Esophagus mucosa (tissue), 1 donor: ENCODE results near the gene NABP2. TPM values are rescaled to one million over a fixed set of nuclear protein-coding genes. Genes with fewer than 3 reads are reported as not detected.

Source experiments
- ATAC-seq: fragments of 200-7000 bp; cut with Tn5 transposase; one replicate; pipeline ENCODE4 v1.9.1; 2020
- total RNA-seq: library from RNA; stranded (reverse); gene quantifications from one replicate; pipeline ENCODE4 v1.2.4, GENCODE V29; 2023
- donor health status: DM: yes; HTN: yes; CAD: no.

NABP2 gene
- total RNA-seq, 1 donor from 2014 or later, result 26.5 TPM

- ATAC-seq, result no peak
These were observed 10.3 kb upstream of the NABP2 start for GRCh38 chr12:56213878-56214277.

DNA sequence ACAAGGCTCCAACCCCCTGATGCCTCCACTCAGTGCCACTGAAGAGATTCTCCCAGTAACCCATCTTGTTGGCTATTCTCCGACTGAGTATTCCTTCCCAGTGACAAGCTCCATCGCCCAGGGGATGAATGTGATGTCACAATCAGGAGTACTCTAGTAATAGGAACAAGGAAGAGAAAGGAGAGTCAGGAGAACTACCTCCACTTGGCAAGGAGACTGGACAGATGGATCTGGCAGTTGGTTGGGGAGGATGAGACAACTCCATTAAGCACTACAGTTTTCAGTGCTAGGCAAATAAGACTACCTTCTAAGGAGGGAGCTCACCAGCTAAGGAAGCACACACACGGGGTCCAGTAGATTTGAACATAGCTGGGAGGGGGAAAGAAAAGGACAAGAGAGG, 7.7 kb upstream of the NABP2 start:
- ATAC-seq, result no peak

DNA sequence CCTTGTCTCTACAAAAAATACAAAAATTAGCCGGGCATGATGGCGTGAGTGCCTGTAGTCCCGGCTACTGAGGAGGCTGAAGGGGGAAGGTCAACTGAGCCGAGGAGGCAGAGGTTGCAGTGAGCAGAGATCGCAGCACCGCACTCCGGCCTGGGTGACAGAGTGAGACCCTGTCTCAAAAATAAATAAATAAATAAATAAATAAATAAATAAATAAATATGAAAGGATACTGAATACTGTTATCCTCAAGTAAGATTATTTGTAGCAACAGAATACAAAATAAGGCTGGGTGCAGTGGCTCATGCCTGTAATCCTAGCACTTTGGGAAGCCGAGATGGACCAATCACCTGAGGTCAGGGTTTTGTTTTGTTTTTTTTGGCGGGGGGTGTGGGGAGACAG, 4.3 kb upstream of the NABP2 start:
- ATAC-seq, result no peak

DNA sequence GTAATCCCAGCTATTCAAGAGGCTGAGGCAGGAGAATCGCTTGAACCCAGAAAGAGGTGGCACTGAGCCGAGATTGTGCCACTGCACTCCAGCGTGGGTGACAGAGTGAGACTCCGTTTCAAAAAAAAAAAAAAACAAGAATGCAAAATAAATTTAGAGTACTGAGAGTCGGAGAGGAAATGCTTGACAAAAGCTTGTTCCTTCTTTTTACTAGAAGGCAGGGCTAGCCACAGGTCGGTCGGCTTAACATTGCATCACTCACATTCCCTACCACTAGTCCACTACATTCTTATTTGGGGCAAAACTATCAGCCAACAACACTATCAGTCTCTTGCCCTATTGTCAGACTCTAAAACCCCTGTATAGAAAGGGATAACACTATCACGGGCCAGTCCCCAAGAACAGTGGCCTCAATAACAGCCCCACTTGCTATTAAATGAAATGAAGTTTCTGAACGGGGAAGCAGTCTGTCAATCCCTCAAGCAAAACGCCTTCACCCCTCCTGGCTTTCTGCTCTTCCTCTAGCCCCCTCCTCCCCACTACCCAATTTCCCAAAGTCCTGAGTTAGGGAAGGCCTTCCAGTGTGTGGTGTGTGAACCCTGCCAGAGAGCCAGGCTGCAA, 3.4 kb upstream of the NABP2 start:
- no peak for ATAC-seq

GRCh38 chr12:56221232-56221756, 2.8 kb upstream of the NABP2 start:
- peak; percentile 1 for ATAC-seq

DNA sequence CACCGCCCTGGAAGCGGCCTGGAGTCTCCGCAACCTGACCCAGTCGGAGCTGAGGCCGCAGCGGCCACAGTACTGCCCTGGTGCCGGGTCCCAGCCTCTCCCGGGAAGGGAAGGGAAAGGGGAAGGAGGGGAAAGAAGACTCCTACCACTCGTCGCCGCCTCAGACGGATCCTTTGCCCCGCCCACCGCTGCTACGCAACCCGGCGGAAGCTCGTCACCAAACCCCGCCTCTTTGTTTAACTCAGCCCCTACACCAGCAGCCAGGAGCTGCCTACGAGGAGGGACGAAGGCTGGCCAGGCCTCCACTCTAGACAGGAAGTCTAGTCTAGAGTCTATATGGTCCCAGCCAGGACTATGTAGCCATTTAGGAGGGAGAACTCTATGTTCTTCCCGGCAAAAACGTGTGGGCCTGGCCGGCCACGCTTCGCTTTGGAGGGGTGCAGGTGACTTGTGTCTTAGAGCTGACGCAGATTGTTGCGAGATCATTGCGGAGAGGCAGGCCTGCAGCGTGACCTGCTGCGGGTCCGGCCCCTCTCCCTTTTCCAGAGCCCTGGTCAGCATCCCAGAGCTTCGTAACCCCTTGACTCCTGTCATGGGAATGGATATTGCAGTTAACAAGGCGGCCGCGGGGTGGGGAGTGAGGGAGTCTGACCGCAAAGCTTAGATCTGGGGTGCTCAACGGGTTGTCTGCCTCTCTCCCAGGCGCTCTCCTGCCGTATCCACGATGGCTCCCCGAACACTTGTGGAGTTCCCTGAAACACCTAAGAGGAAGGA, 2.2 kb upstream of the NABP2 start, which contains the start of gene RNF41:
Gene RNF41 (minus strand): TSS at position 166 of the 774 bp plus-strand sequence. CDS start 7,875 bp downstream, outside the sequence.
- ATAC-seq, result peak; percentile 92

DNA sequence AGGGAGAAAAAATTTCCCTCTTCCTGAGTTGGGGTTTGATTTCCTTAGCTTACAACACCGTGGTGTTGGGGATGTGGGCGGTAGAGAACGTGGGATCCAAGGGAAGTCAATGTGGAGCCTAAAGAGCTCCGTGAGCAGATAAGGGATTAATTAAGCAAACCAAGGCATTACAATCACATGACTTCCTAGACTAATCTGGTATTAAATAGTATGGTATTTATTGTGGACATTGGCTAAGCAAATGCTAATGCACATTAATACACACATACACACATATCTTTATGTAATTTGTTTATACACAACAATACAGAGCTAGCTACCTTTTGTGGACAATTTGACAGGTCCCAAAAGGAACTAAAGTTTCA, 1.6 kb upstream of the NABP2 start:
- no peak for ATAC-seq

GRCh38 chr12:56223571-56224101, 506 bp upstream of the NABP2 start:
- ATAC-seq, result no peak

- no peak for ATAC-seq
These were observed 812 bp downstream of the NABP2 start for GRCh38 chr12:56224954-56225353.

DNA sequence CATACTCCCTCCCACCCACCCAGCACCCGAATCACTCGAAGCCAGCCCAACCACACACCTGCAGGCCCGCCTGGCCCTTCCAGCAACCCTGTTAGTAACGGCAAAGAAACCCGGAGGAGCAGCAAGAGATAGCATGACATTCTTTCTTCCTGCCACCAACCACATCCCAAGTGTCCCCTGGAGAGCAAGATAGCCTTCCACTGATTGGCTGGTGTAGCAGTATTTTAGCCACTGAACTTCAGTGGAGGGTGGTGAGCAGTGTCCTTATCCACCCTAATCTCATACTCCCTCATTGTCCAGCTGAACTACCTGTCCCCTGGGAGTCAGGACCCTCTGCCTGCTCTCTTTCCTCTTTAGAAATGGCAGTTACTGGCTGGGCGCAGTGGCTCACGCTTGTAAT, 4.9 kb downstream of the NABP2 start:
- ATAC-seq, result no peak

DNA sequence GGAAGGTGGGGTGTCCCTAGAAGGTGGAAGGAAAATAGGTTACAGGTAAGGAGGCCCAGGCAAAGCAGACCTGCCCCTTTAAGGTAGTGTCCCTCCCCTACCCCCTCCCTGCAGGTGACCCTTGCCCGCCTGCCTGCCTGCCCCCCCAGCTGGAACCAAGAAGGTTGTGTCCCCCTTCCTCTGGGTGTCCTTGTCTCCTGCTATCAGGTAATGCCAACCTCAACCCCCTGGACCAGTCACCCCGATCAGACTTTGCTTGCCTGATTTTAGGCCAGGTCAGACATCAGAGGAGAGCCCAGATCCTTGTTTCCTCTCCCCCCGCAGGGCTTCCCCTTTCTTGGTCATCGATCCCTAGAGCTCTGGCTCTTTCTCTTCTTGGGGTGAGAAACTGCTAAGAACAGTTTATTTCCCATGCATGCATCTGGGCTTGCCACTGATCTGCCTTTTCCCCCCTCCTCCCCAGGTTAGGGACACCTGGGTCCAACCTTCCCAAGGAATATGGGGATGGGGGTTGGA, 5.8 kb downstream of the NABP2 start, which contains the start of gene SLC39A5:
Gene SLC39A5 (plus strand): TSS at position 136 of the 516 bp plus-strand sequence. CDS start 1,224 bp downstream, outside the sequence.
- ATAC-seq, result no peak

- no peak for ATAC-seq
These were observed 6.5 kb downstream of the NABP2 start for GRCh38 chr12:56230432-56231183.

DNA sequence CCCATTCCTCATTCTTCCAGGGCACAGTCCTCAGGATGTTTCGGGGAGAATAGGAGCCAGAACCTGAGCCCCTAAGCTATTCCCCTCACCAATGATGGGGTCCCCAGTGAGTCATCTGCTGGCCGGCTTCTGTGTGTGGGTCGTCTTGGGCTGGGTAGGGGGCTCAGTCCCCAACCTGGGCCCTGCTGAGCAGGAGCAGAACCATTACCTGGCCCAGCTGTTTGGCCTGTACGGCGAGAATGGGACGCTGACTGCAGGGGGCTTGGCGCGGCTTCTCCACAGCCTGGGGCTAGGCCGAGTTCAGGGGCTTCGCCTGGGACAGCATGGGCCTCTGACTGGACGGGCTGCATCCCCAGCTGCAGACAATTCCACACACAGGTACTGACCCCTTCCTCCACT, 7.0 kb downstream of the NABP2 start:
- peak; percentile 20 for ATAC-seq

- no peak for ATAC-seq
These were observed 10.7 kb downstream of the NABP2 start for GRCh38 chr12:56234746-56235436.

DNA sequence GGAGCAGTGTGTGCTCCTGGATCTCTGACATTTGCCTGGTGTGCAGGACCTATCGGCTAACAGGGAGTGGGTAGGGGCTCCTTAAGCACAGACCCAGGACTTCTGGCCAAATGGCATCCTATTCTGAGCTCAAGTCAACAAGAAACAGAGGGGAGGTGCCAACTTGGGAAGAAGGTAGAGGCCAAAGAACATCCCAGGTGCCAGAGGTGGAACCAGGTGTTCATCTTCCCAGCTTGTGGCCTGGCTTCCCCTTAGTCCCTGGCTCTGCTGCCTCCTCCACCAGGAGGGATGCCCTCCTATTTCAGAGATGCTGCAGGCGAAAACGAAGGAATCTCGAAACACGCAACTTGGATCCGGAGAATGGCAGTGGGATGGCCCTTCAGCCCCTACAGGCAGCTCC, 11.9 kb downstream of the NABP2 start:
- ATAC-seq, result no peak

- ATAC-seq, result no peak
These were observed 12.8 kb downstream of the NABP2 start for GRCh38 chr12:56236985-56237384.

DNA sequence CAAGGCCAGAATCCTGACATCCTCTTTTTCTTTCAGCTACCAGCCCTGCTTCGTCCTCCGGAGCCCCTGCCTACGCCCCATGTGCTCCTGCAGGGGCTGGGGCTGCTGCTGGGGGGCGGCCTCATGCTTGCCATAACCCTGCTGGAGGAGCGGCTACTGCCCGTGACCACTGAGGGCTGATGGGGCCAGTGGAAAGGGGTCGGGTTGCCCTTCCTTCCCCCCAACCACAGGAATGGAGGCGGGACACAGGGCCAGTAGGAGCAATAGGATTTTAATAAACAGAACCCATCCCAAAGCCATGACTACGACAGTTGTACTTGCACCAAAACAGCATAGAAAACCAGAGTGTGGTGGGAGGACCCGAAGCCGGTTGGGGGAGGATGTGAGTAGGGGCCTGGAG, 13.4 kb downstream of the NABP2 start:
- no peak for ATAC-seq

DNA sequence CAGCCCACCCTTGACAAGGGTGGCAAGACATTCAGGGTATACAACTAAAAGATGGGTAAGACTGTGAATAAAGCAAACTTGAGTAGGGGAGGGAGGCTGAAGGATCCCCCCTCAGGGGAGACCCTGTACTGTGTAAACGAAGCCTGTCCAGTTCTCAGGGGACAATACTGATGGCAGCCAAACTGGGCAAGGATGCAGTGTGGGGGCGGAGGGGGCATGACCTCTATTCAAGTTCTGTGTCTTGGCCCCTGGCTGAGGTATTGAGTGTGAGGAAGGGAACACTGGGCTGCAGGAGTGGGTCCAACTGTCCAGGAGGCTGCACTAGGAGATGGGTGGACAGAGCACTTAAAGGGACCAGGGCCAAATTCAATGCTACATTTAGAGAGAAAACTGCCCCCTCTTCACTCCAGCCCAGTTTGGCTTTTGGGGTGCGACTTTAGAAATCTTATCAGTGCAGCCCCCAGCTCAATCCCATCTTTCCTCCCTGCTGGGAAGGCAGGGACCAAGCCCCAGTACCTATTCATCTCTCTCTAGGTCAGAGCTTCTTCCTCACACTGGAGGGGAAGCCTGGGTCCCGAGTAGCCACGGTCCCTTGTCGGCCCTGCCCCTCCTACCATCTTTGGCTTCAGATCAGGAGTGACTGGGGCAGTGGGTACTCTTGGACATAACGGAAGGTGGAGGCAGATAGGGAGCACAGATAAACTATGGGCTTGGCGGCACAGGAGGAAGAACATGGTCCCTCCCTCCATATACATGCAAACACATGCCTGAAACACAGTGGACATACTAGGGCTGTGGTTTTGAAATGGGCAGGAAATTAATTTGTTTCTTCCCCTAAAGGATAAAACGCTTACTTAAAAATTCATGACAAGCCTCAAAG, 17.5 kb downstream of the NABP2 start:
- ATAC-seq, result no peak

DNA sequence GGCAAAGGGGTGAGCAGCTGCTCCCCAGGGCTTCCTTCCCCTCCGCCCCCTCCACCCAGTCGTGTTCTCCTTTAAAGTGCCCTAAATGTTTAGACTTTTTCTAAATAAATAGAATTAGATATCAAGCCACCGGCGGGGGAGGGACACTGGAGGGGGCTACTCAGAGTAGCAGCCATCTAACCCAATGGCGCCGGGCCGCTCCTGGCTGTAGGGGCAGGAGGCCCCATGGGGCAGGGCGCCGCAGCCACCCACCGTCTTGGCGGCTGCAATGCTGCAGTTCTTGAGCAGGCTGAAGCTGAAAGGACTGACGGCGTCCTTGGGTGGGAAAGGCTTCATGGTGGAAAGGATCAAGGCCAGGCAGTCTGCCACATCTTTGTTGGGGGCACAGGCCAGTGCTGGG, 18.8 kb downstream of the NABP2 start:
- ATAC-seq, result no peak

GRCh38 chr12:56243731-56244181, 19.6 kb downstream of the NABP2 start:
- ATAC-seq, result no peak

DNA sequence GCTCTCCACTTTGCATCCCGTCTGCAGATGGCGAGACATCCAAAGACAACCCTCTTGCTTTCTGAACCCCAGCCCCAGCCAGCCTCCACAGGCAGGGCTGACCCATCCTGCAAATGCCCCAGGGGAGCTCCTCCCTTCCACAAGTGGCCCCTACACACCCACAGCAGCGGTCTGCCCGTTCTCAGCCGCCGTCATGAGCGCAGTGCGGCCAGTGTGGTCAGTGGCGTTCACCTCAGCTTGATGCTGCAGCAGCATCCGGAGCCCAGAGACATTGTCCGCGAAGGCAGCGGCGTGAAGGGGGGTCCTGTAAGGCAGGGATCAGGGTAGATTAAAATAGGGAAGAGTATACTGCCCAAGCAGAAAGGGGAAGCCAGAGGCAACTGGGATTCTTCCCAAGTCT, 20.4 kb downstream of the NABP2 start:
- no peak for ATAC-seq
